ENCODE measurements around the gene YDJC. TPM values are rescaled to one million over a fixed set of nuclear protein-coding genes. Genes with fewer than 3 reads are reported as not detected.

The YDJC gene
- total and polyA plus RNA-seq, 9 of the 15 experiments (the other 6 are each of a cell fraction or from before 2014, with no cell fraction given), result 13.5 to 871 (median 164) TPM

DNA sequence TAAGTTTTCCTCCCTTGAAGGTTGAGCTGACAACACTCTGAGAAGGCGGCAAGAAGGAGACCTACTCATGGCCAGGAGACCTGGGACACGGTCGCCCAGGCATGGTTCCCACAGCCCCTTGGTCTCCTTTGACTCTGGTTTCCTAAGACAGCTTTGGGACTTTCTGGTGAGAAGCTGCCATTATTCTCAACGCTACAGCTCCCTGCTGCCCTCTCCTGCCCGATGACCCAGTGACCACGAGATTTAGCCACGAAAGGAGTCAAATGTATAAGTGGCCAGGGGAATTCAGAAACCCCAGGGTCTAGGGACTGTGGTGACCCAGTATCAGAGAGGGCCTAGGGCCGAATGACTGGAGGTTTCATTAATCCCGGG, 11.6 kb upstream of the YDJC start (continued):
- TF ChIP-seq ZBTB40 (IDR thresholded peaks at IDR 0.05) (no peak), ZBTB40 (CRISPR knock-in tag; IDR thresholded peaks at IDR 0.05) (no peak)
- TF ChIP-seq, protein P1, sequence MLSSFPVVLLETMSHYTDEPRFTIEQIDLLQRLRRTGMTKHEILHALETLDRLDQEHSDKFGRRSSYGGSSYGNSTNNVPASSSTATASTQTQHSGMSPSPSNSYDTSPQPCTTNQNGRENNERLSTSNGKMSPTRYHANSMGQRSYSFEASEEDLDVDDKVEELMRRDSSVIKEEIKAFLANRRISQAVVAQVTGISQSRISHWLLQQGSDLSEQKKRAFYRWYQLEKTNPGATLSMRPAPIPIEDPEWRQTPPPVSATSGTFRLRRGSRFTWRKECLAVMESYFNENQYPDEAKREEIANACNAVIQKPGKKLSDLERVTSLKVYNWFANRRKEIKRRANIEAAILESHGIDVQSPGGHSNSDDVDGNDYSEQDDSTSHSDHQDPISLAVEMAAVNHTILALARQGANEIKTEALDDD (IDR thresholded peaks at IDR 0.05), result no peak

Data from K562 (cell line).